ENCODE data around the gene ZFYVE28. TPM values are rescaled to one million over a fixed set of nuclear protein-coding genes. Genes with fewer than 3 reads are reported as not detected.

ZFYVE28 gene
- total and polyA plus RNA-seq, 2 of the 8 experiments (the other 6 are each of a cell fraction or from before 2014, with no cell fraction given) = 1.7 to 4.9 TPM

DNA sequence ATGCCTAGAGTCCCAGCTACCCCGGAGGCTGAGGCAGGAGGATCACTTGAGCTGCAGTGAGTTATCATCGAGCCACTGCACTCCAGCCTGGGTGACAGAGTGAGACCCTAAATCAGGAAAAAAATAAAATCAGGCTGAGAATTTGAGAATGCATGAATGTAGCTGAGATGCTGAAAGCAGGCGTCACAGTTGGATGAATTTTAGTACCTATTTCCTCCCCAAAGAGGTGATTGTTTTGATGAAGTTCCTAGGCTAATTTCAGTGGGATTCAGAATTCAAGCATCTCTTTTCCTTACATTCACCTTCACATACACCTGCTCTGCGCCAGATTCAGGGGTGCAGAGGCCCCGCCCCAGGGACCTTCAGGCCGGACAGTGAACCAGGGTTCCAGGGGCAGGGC is 3.5 kb upstream of the ZFYVE28 start (continued):
- TF ChIP-seq EGR1 (IDR thresholded peaks at IDR 0.05; ENCODE audit: borderline replicate concordance, low read depth, low read length) (no peak), ZNF274 (IDR thresholded peaks at IDR 0.05; ENCODE audit: borderline replicate concordance, extremely low read depth, low read length) (no peak)

All from H1 (cell line).